GM23338 (cell line): Measurements from ENCODE around the gene CADPS2. TPM values are rescaled to one million over a fixed set of nuclear protein-coding genes. Genes with fewer than 3 reads are reported as not detected.

Experiments used
- ATAC-seq: fragments of 200-7000 bp; cut with Tn5 transposase; 3 replicates; pipeline ENCODE4 v1.9.1; 2020
- DNase-seq: peaks from one replicate; pipeline ENCODE4 v3.0.0-alpha.2; 2015; ENCODE audit warnings: low spot score
- H2AFZ ChIP-seq: fragments of 200-600 bp; sonication (generic); 2 replicates; pipeline ENCODE4 v1.8.0; 2016; ENCODE audit warnings: antibody characterized with exemption, mild to moderate bottlenecking, moderate library complexity
- H3F3A ChIP-seq: fragments of 200-600 bp; sonication (generic); replicated peaks from 2 replicates; pipeline ENCODE4 v1.8.0; 2017; ENCODE audit warnings: antibody characterized with exemption, mixed run types, low read depth
- H3K27ac ChIP-seq: fragments of 200-600 bp; sonication (generic); 2 replicates; pipeline ENCODE4 v1.6.1; 2016; ENCODE audit warnings: low read depth
- H3K27me3 ChIP-seq: fragments of 200-600 bp; sonication (generic); 2 replicates; pipeline ENCODE4 v1.8.0; 2016; ENCODE audit warnings: mild to moderate bottlenecking, mixed run types, moderate library complexity; ENCODE audit not compliant: insufficient read depth
- H3K36me3 ChIP-seq: fragments of 200-600 bp; sonication (generic); 2 replicates; pipeline ENCODE4 v1.8.0; 2016; ENCODE audit warnings: mild to moderate bottlenecking; ENCODE audit not compliant: insufficient read depth
- H3K4me1 ChIP-seq: fragments of 200-600 bp; sonication (generic); 2 replicates; pipeline ENCODE4 v1.8.0; 2016; ENCODE audit warnings: mild to moderate bottlenecking, moderate library complexity; ENCODE audit not compliant: insufficient read depth
- H3K4me2 ChIP-seq: fragments of 200-600 bp; sonication (generic); 2 replicates; pipeline ENCODE4 v1.7.1; 2017; ENCODE audit warnings: mixed run types
- H3K4me3 ChIP-seq: fragments of 200-600 bp; sonication (generic); 2 replicates; pipeline ENCODE4 v1.6.1; 2016; ENCODE audit warnings: mixed run types
- H3K79me2 ChIP-seq: fragments of 200-600 bp; sonication (generic); replicated peaks from 2 replicates; pipeline ENCODE4 v1.8.0; 2017; ENCODE audit warnings: mild to moderate bottlenecking; ENCODE audit not compliant: insufficient read depth
- H3K9me2 ChIP-seq: fragments of 200-600 bp; sonication (generic); 2 replicates; pipeline ENCODE4 v1.8.0; 2017; ENCODE audit not compliant: insufficient read depth
- H4K20me1 ChIP-seq: fragments of 200-600 bp; sonication (generic); replicated peaks from 2 replicates; pipeline ENCODE4 v1.8.0; 2017; ENCODE audit warnings: mild to moderate bottlenecking; ENCODE audit not compliant: insufficient read depth
- H3K27ac Mint-ChIP-seq: 2 replicates; pipeline ENCODE4 v1.8.0; 2020; ENCODE audit warnings: inconsistent platforms, mild to moderate bottlenecking, moderate library complexity, mixed read lengths
- H3K27me3 Mint-ChIP-seq: 3 replicates; pipeline ENCODE4 v1.8.0; 2022; ENCODE audit warnings: low read depth, mild to moderate bottlenecking, moderate library complexity, mixed read lengths, inconsistent platforms; ENCODE audit not compliant: insufficient read depth, poor library complexity
- H3K36me3 Mint-ChIP-seq: 3 replicates; pipeline ENCODE4 v1.8.0; 2021; ENCODE audit warnings: low read depth, mild to moderate bottlenecking, inconsistent platforms, moderate library complexity, mixed read lengths
- H3K4me1 Mint-ChIP-seq: 3 replicates; pipeline ENCODE4 v1.8.0; 2020; ENCODE audit warnings: mild to moderate bottlenecking, inconsistent platforms, mixed read lengths
- H3K4me3 Mint-ChIP-seq: 3 replicates; pipeline ENCODE4 v1.8.0; 2021; ENCODE audit warnings: moderate library complexity, mild to moderate bottlenecking, inconsistent platforms, mixed read lengths
- H3K9me3 Mint-ChIP-seq: 3 replicates; pipeline ENCODE4 v1.8.0; 2020; ENCODE audit warnings: moderate library complexity, mild to moderate bottlenecking, inconsistent platforms, mixed read lengths
- CREB1 ChIP-seq: fragments of 250-450 bp; sonication (Bioruptor Pico); IDR thresholded peaks from 2 replicates; pipeline ENCODE4 v1.5.0; 2020; ENCODE audit warnings: low read depth, mild to moderate bottlenecking, moderate library complexity
- CTCF ChIP-seq, 2 experiments: fragments of 200-600 bp in 1 of 2; sonication (generic) in 1 of 2; conservative IDR thresholded peaks; 2 replicates each; pipeline versions ENCODE4 v1.5.1 to v1.6.1; 2016 to 2017; ENCODE audit warnings: antibody characterized with exemption in 2 of 2, low read depth in 2 of 2, mild to moderate bottlenecking in 2 of 2, moderate library complexity in 1 of 2
- ETS1 ChIP-seq: IDR thresholded peaks from 2 replicates; pipeline ENCODE4 v1.6.1; 2016; ENCODE audit warnings: antibody characterized with exemption
- EZH2phosphoT487 ChIP-seq: fragments of 200-600 bp; sonication (generic); IDR thresholded peaks from one replicate; pipeline ENCODE4 v1.8.1; 2018; ENCODE audit warnings: antibody characterized with exemption; ENCODE audit not compliant: unreplicated experiment
- JUNB ChIP-seq: IDR thresholded peaks from one replicate; pipeline ENCODE4 v1.6.1; 2016; ENCODE audit warnings: antibody characterized with exemption; ENCODE audit not compliant: unreplicated experiment
- NANOG ChIP-seq: IDR thresholded peaks from 2 replicates; pipeline ENCODE4 v1.6.1; 2016; ENCODE audit warnings: antibody characterized with exemption, borderline replicate concordance
- POLR2AphosphoS5 ChIP-seq: IDR thresholded peaks from 2 replicates; pipeline ENCODE4 v1.6.1; 2016; ENCODE audit warnings: antibody characterized with exemption, low read depth
- REST ChIP-seq: IDR thresholded peaks from one replicate; pipeline ENCODE4 v1.6.1; 2018; ENCODE audit warnings: antibody characterized with exemption; ENCODE audit not compliant: unreplicated experiment
- STAT1 ChIP-seq: IDR thresholded peaks from one replicate; pipeline ENCODE4 v1.6.1; 2016; ENCODE audit warnings: antibody characterized with exemption; ENCODE audit not compliant: unreplicated experiment
- ZNF114 ChIP-seq: fragments of 250-450 bp; sonication (Bioruptor Pico); IDR thresholded peaks from 2 replicates; pipeline ENCODE4 v1.5.0; 2020; ENCODE audit warnings: mild to moderate bottlenecking, moderate library complexity
- ZNF331 ChIP-seq: fragments of 250-450 bp; sonication (Bioruptor Pico); IDR thresholded peaks from 2 replicates; pipeline ENCODE4 v1.5.0; 2020; ENCODE audit warnings: low read depth, mild to moderate bottlenecking, moderate library complexity
- ZNF462 ChIP-seq: fragments of 250-450 bp; sonication (Bioruptor Pico); IDR thresholded peaks from 2 replicates; pipeline ENCODE4 v1.5.0; 2020; ENCODE audit warnings: mild to moderate bottlenecking, moderate library complexity
- polyA plus RNA-seq: library from polyadenylated mRNA; unstranded; fragments of >200 nt; fragmentation: Nextera tagmentation; extraction: Ambion mirVana; gene quantifications from 2 replicates; pipeline ENCODE4 v1.2.1, GENCODE V29; 2016
- total RNA-seq: library from RNA; depleted of rRNA; stranded (reverse); fragments of >200 nt; shearing (Covaris generic); gene quantifications from 2 replicates; pipeline ENCODE4 v1.2.3, GENCODE V29; 2014

CADPS2 gene
- total and polyA plus RNA-seq, 2 experiments from 2014 or later: 16.3 to 36.9 TPM

GRCh38 chr7:122663733-122664132, 222.5 kb downstream of the CADPS2 start:
- Histone ChIP-seq H3F3A (no peaks in the 10 kb centered on the region), H3K4me3 (no peak overlapping the region), H3K4me1 (peaks cover 5% of the 10 kb centered on the region; the same call in 1 of the 2 replicates), H2AFZ (no peak overlapping the region), H3K4me2 (no peak overlapping the region), H3K9me2 (0 out of 2 replicates have a peak, but pooled peaks cover 5% of the 10 kb centered on the region), H3K27me3 (no peaks in the 10 kb centered on the region), H3K79me2 (peaks cover 4% of the 10 kb centered on the region; the same call in 1 of the 2 replicates), H3K36me3 (no peaks in the 10 kb centered on the region), H4K20me1 (no peaks in the 10 kb centered on the region), H3K27ac (no peak overlapping the region)
- TF ChIP-seq REST (no peak), NANOG (no peak), STAT1 (no peak), ZNF114 (no peak), JUNB (no peak), POLR2AphosphoS5 (no peak), ZNF462 (no peak), ETS1 (no peak), EZH2phosphoT487 (no peak), CTCF (conservative IDR thresholded peaks at IDR 0.05; ENCODE audit: low read depth in 2 of 2) (no peak), CREB1 (CRISPR knock-in tag) (no peak), ZNF331 (CRISPR knock-in tag) (no peak)
- DNase-seq (no peak), ATAC-seq (no peak)
- H3K4me3 Mint-ChIP-seq: no peak overlapping the region
- H3K36me3 Mint-ChIP-seq: peaks cover 4% of the 10 kb centered on the region; the same call in 2 of the 3 replicates
- H3K4me1 Mint-ChIP-seq: peaks cover 9% of the 10 kb centered on the region; the same call in 2 of the 3 replicates
- H3K9me3 Mint-ChIP-seq: no peaks in the 10 kb centered on the region; the same call in 2 of the 3 replicates
- no peak overlapping the region; the same call in 1 of the 2 replicates for H3K27ac Mint-ChIP-seq
- no peaks in the 10 kb centered on the region for H3K27me3 Mint-ChIP-seq
